MM.1S (cell line): ENCODE results near the gene SEMA3A.

Experiments used
- DNase-seq: peaks from one replicate; pipeline ENCODE4 v3.0.0-alpha.2; 2015
- H2AFZ ChIP-seq: fragments of 300-600 bp; sonication (generic); 2 replicates; pipeline ENCODE4 v1.6.0; 2016; ENCODE audit warnings: antibody characterized with exemption, low read length
- H3F3A ChIP-seq: fragments of 300-600 bp; sonication (generic); 2 replicates; pipeline ENCODE4 v1.6.1; 2016; ENCODE audit warnings: mild to moderate bottlenecking, antibody characterized with exemption, low read length, moderate library complexity, mixed read lengths; ENCODE audit not compliant: insufficient read depth
- H3K27ac ChIP-seq: fragments of 300-600 bp; sonication (generic); 2 replicates; pipeline ENCODE4 v1.5.1; 2016; ENCODE audit warnings: mild to moderate bottlenecking, low read length
- H3K27me3 ChIP-seq: fragments of 300-600 bp; sonication (generic); replicated peaks from 2 replicates; pipeline ENCODE4 v1.6.0; 2016; ENCODE audit warnings: low read length; ENCODE audit not compliant: insufficient read depth
- H3K36me3 ChIP-seq: fragments of 300-600 bp; sonication (generic); replicated peaks from 2 replicates; pipeline ENCODE4 v1.6.1; 2016; ENCODE audit warnings: mild to moderate bottlenecking, low read length, mixed read lengths; ENCODE audit not compliant: insufficient read depth
- H3K4me1 ChIP-seq: fragments of 300-600 bp; sonication (generic); 2 replicates; pipeline ENCODE4 v1.6.1; 2016; ENCODE audit warnings: low read length, mixed read lengths
- H3K4me2 ChIP-seq: fragments of 300-600 bp; sonication (generic); 2 replicates; pipeline ENCODE4 v1.6.0; 2016; ENCODE audit warnings: low read depth, low read length
- H3K4me3 ChIP-seq: fragments of 300-600 bp; sonication (generic); 2 replicates; pipeline ENCODE4 v1.5.1; 2016; ENCODE audit warnings: low read length, mixed read lengths
- H3K79me2 ChIP-seq: fragments of 300-600 bp; sonication (generic); 2 replicates; pipeline ENCODE4 v1.6.1; 2016; ENCODE audit warnings: mixed run types, low read length, mixed read lengths
- H3K9ac ChIP-seq: fragments of 300-600 bp; sonication (generic); 2 replicates; pipeline ENCODE4 v1.6.1; 2016; ENCODE audit warnings: low read length, mixed read lengths
- H3K9me2 ChIP-seq: fragments of 300-600 bp; sonication (generic); replicated peaks from 2 replicates; pipeline ENCODE4 v1.6.1; 2016; ENCODE audit warnings: mild to moderate bottlenecking, low read length, mixed read lengths; ENCODE audit not compliant: insufficient read depth
- H3K9me3 ChIP-seq: fragments of 300-600 bp; sonication (generic); replicated peaks from 2 replicates; pipeline ENCODE4 v1.6.1; 2016; ENCODE audit warnings: mild to moderate bottlenecking, low read length, mixed read lengths; ENCODE audit not compliant: insufficient read depth
- H4K20me1 ChIP-seq: fragments of 300-600 bp; sonication (generic); 2 replicates; pipeline ENCODE4 v1.6.1; 2016; ENCODE audit warnings: mild to moderate bottlenecking, low read length, moderate library complexity, mixed read lengths; ENCODE audit not compliant: insufficient read depth
- EZH2 ChIP-seq: fragments of 300-600 bp; sonication (generic); optimal IDR thresholded peaks from 2 replicates; pipeline ENCODE3; 2017; ENCODE audit warnings: low read depth, mild to moderate bottlenecking, antibody characterized with exemption, low read length, mixed read lengths
- EZH2phosphoT487 ChIP-seq: fragments of 300-600 bp; sonication (generic); IDR thresholded peaks from 2 replicates; pipeline ENCODE4 v1.6.1; 2018; ENCODE audit warnings: antibody characterized with exemption, low read length
- TF ChIP-seq, protein P1 (sequence below): fragments of 300-600 bp; sonication (generic); IDR thresholded peaks from 2 replicates; pipeline ENCODE4 v1.5.1; 2016; ENCODE audit warnings: antibody characterized with exemption, low read length, mixed read lengths

The SEMA3A gene

GRCh38 chr7:83987764-83988163 is 206.8 kb downstream of the SEMA3A start:
- Histone ChIP-seq H3K4me1 (no peaks in the 10 kb centered on the region), H3K79me2 (no peaks in the 10 kb centered on the region), H3K9ac (no peak overlapping the region), H3K27ac (no peak overlapping the region), H3K9me3 (no peaks in the 10 kb centered on the region), H3F3A (no peaks in the 10 kb centered on the region), H2AFZ (no peak overlapping the region), H3K9me2 (no peaks in the 10 kb centered on the region), H3K27me3 (no peaks in the 10 kb centered on the region), H3K36me3 (no peaks in the 10 kb centered on the region), H4K20me1 (no peaks in the 10 kb centered on the region), H3K4me2 (no peak overlapping the region), H3K4me3 (no peak overlapping the region)
- TF ChIP-seq EZH2phosphoT487 (no peak), EZH2 (no peak)
- TF ChIP-seq, protein P1, sequence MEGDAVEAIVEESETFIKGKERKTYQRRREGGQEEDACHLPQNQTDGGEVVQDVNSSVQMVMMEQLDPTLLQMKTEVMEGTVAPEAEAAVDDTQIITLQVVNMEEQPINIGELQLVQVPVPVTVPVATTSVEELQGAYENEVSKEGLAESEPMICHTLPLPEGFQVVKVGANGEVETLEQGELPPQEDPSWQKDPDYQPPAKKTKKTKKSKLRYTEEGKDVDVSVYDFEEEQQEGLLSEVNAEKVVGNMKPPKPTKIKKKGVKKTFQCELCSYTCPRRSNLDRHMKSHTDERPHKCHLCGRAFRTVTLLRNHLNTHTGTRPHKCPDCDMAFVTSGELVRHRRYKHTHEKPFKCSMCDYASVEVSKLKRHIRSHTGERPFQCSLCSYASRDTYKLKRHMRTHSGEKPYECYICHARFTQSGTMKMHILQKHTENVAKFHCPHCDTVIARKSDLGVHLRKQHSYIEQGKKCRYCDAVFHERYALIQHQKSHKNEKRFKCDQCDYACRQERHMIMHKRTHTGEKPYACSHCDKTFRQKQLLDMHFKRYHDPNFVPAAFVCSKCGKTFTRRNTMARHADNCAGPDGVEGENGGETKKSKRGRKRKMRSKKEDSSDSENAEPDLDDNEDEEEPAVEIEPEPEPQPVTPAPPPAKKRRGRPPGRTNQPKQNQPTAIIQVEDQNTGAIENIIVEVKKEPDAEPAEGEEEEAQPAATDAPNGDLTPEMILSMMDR = no peak
- no peak for DNase-seq

DNA sequence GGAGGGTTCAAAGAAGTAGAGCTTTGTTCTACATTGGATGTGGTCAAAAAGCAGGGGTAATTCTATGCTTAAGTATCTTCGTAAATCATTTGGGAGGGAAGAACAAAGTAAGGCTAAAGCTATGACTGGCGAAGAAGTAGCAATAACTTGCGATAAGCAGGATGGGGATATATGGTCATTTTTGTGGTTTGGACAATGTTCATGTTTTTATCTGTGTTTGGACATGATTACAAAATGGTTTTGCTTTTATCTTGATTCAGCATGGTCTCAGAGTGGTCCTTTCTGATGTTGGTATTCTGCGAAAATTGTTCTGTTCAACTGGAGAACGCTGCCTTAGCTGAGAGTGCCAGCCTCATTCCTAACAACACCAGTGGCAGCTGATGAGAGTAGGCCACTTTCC is 208.8 kb downstream of the SEMA3A start:
- no peaks in the 10 kb centered on the region for H3K36me3 ChIP-seq

DNA sequence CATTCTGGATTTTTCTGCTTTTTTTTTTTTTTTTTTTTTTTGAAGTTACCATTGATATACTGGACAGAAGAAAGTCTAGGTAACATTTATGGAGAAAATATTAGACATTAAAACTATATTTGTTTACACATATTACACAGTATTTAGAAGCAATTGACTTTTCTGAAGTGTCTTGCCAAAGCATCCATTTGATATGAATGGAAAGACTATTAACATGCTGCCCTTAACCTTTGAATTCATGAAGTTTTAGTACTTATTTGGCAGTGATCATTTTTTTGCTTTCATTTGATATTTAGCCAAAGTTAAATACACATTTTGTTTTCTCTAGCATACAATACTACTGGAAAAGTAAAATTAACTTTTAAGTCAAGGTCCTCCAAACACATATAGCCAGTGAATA is 210.0 kb downstream of the SEMA3A start:
- H3K9ac ChIP-seq = no peak overlapping the region
- H3K9me2 ChIP-seq = no peaks in the 10 kb centered on the region
- H3K27me3 ChIP-seq = no peaks in the 10 kb centered on the region
- H3K4me2 ChIP-seq = no peak overlapping the region
- no peak for TF ChIP-seq EZH2
- TF ChIP-seq, protein P1 = no peak
- no peak for TF ChIP-seq EZH2phosphoT487
- no peak overlapping the region for H3K27ac ChIP-seq
- H2AFZ ChIP-seq = no peak overlapping the region
- no peaks in the 10 kb centered on the region for H4K20me1 ChIP-seq
- H3K36me3 ChIP-seq = no peaks in the 10 kb centered on the region
- no peak overlapping the region for H3K4me3 ChIP-seq
- no peaks in the 10 kb centered on the region for H3K4me1 ChIP-seq
- no peak for DNase-seq
- H3K79me2 ChIP-seq = no peaks in the 10 kb centered on the region
- H3K9me3 ChIP-seq = no peaks in the 10 kb centered on the region
- no peaks in the 10 kb centered on the region for H3F3A ChIP-seq

More for the DNA sequence above, 208.8 kb downstream of the SEMA3A start:
- no peak for DNase-seq
- H3K4me3 ChIP-seq = no peak overlapping the region
- no peak overlapping the region for H3K9ac ChIP-seq
- H3K4me1 ChIP-seq = no peaks in the 10 kb centered on the region
- H3K4me2 ChIP-seq = no peak overlapping the region
- H2AFZ ChIP-seq = no peak overlapping the region
- no peaks in the 10 kb centered on the region for H3K79me2 ChIP-seq
- no peaks in the 10 kb centered on the region for H3K9me3 ChIP-seq
- H4K20me1 ChIP-seq = no peaks in the 10 kb centered on the region
- H3F3A ChIP-seq = no peaks in the 10 kb centered on the region
- no peaks in the 10 kb centered on the region for H3K27me3 ChIP-seq
- H3K9me2 ChIP-seq = no peaks in the 10 kb centered on the region
- TF ChIP-seq EZH2 (no peak), EZH2phosphoT487 (no peak)
- TF ChIP-seq, protein P1 = no peak
- no peak overlapping the region for H3K27ac ChIP-seq
